Effector CD8-positive, alpha-beta T cell (primary cell): Measurements from ENCODE around the gene H6PD.
"Not testable (repeated sequence)": the region's sequence is repeated elsewhere in the genome, so short reads cannot be mapped to it uniquely, and the experiment has no call there.

Experiments
- DNase-seq: peaks from one replicate; lab custom pipeline; 2025; lab: John Stamatoyannopoulos, UW

Gene H6PD

DNA sequence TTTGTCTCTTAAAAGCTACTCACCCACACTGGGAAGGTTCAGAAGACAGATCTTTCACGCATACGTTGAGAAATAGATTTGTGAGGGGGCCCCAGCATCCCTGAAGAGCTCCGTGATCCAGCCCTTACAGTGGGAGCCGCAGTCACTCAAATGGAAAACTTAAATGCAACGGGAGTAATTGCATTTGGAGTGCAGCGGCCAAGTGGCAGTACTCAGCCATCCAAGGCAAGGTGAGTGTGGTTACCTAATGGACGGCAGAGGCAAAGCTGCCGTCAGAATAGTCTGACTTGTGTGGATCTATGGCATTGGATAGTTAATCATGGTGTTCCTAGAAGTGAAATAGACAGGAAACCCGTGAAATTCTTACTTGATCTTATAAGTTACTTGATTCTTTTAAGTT is 63.3 kb downstream of the H6PD start:
- no peak for DNase-seq

DNA sequence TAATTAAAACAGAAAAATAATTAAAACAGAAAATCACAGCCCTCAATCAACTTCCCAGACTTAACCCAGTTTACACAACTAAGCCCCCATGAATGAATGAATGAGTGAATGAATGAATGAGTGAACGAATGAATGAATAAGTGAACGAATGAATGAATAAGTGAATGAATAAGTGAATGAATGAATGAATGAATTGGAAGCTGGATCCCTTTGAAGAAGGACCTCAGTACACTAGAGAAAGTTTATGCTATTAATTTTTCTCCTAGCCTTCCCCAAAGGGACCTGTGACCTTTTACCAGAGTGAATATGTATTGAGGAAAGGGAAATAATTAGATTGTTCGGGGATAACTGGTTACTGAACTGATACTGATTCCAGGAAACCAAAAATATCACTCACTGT is 63.7 kb downstream of the H6PD start:
- DNase-seq = no peak

DNA sequence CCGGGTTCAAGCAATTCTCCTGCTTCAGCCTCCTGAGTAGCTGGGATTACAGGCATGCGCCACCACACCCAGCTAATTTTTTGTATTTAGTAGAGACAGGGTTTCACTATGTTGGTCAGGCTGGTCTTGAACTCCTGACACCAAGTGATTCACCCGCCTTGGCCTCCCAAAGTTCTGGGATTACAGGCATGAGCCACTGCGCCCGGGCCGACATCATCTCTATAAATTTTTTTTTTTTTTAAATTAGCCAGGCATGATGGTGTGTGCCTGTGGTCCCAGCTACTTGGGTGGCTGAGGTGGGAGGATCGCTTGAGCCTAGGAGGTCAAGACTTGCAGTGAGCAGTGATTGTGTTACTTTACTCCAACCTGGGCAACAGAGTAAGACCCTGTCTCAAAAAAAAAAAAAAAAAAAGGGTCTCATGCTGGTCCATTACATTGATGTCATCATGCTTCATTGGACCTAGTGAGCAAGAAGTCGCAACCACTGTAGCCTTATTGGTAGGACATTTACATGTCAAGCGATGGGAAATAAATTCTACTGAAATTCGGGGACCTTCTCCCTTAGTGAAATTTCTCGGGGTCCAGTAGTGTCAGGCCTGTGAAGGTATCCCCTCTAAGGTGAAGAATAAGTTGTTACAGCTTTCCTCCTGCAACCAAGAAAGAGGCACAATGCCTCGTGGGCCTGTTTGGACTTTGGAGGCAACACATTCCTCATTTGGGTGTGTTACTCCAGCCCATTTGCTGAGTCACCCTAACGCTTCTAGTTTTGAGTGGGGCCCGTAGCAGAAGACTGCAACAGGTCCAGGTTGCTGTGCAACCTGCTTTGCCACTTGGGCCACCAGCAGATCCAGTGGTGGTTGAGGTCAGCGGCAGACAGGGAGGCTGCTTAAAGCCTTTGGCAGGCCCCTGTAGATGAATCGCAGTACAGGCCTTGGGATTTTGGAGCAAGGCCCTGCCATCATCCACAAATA is 65.3 kb downstream of the H6PD start:
- DNase-seq = not testable (repeated sequence)

DNA sequence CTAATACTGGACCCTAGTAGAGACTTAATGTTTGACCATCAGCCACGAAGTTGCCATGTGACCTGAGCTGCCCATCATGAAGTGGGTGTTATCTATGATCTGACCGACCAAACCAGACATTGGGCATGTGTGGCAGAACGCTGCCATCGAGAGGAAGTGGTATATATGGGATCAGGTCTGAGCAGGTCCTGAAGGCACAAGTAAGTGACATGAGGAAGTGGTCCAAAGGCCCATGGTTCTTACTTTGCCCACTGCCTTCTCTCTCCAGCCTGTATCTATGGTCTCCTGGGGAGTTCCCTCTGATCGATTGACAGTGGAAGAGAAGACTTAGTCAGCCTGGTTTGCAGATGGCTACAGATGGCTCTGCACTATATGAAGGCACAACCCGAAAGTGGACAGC is 66.0 kb downstream of the H6PD start:
- no peak for DNase-seq

DNA sequence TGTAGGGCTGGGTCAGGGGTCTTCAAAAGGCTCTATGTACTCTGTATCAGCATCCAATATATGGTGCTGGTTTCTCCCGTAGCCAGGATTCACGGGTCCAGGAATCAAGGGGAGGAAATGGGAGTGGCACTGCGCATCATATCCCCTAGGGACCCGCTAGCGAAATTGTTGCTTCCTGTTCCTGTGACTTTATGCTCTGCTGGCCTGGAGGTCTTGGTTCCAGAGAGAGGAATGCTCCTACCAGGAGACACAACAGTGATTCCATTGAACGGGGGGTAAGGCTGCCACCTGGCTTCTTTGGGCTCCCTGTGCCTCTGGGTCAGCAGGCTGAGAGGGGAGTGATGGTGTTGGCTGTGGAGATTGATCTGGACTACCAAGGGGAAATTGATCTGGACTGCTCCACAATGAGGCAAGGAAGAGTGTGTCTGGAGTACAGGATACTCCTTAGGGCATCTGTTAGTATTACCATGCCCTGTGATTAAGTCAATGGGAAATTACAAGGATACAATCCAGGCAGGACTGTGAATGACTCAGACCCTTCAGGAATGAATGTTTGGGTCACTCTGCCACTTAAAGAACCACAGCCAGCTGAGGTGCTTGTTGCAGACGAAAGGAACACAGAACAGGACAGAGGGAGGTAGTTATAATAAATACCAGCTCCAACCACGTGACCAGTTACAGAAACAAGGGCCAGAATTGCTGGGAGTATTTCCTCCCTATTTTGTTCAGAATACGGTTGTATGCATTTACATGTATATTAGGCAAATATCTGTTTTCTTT is 68.4 kb downstream of the H6PD start:
- DNase-seq = no peak

DNA sequence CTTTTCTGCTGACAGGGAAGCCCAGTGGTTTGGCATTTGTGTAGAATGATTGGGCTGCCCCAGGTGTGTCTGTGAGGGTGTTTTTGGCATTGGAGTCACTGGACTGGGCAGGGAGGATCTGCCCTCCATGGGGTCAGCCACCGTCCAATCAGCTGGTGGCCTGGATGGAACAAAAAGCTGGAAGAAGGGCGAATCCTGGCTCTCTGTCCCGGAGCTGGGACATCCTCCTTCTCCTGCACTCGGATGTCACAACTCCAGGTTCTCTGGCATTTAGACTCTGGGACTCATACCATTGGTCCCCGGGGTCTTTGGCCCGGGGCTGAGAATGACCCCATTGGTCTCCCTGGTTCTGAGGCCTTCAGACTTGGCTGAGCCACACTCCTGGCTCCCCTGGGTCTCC is 69.3 kb downstream of the H6PD start:
- no peak for DNase-seq

DNA sequence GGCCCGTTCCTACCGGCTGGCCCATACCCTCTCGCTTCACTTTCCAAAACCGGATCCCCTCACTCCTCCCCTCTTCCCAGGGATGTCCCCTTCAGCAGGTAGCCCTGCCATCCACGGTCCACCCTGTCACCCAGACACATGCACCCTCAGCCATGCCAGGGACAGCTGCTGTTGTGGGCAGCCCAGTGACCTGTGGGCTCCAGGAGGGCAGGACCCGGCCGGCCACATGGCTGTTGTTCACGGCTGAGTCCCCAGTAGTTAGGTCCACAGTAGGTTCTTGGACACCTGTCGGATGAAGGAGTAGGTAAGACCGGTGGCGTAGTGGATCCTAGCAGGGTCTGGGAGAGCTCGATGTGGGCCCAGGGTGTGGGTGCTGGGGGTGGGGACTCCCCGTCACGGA is 70.6 kb downstream of the H6PD start:
- no peak for DNase-seq

DNA sequence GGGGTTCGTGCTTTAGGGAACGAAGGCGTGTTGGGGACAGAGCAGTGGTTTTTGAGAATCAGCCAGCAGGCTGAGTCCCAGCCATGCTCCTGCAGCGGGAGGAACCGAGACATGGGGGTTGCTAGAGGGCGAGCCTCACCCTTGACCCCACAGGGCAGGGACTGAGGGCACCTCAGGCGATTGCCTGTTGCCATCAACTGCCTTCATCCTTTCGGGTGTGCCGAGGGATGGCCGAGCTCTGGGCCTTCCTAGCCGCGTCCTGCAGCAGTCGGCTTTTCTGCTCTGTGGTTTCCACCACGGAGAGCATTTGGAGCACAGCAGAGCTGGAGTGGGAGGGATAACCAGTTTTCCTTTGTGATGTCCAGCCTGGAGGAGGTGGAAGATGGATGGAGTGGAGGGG is 71.4 kb downstream of the H6PD start:
- no peak for DNase-seq

DNA sequence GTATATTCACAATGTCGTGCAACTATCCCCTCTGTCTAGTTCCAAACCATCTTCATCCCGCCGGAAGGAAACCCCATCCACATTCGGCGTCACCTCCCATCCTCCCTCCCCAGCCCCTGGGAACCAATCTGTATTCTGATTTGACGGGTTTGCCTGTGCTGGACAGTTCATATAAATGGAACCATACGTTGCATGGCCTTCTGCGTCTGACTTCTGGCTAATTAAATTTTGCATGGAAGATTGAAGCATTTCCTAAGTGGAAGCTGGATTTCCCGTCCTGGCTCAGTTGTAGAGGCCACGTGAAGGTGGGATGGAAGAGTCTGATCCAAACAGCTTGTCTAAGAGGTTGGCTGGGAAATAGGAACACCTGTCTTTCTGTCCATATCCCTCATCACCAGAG is 72.7 kb downstream of the H6PD start:
- no peak for DNase-seq

DNA sequence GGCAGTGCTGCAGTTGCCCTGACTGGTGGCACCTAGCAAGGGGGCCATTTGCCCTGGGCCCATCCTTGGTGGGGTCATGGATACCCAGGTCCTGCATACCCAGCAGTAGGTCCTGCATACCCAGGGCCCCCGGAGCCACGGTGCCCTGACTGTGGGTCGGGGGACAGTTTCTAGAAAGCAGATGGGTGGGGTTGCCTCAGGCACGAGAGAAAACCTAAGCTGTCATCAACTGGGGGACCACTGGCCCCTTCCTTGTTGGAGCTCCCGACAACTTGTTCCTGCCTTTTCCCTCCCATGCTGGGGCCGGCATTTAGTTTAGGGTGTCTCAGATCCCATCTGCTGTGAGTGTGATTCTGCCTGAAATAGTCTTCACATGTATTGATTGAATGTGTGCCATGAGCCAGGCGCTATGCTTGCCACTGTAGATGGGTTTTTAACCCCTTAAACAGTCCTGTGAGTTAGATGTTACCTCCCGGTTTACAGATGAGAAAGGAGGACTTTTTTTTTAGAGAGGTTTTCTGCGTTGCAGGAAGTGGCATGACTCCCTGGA is 73.7 kb downstream of the H6PD start:
- no peak for DNase-seq

DNA sequence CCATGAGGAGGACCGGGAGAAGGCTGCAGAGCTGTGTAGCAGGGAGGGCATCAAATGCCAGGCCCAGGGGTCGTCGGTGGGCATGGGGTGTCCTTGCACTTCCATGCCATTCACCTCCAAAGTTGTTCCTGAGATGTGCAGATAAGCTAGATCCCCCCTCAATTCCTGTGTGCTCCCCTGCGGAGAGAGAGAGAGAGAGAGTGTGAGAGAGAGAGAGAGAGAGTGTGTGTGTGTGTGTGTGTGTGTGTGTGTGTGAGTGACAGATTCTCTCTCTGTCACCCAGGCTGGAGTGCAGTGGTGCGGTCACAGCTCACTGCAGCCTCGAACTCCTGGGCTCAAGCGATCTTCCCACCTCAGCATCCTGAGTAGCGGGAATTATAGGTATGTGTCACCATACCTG is 74.5 kb downstream of the H6PD start:
- no peak for DNase-seq

DNA sequence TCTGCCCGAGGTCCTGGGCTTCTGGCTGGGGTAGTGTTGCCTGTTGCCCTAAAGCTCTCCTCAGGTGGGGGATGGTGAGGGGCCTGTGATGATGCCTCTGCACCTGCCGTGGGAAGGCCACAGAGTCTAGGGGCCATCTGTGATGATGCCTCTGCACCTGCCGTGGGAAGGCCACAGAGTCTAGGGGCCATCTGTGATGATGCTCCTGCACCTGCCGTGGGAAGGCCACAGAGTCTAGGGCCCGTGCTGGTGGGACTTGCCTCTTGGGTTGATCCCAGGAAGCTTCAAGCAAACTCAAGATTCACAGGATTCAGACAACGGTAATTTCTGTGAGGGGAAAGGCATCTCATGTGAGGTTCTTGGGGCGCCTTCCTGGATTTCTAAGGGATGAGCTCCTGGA is 75.4 kb downstream of the H6PD start:
- no peak for DNase-seq

DNA sequence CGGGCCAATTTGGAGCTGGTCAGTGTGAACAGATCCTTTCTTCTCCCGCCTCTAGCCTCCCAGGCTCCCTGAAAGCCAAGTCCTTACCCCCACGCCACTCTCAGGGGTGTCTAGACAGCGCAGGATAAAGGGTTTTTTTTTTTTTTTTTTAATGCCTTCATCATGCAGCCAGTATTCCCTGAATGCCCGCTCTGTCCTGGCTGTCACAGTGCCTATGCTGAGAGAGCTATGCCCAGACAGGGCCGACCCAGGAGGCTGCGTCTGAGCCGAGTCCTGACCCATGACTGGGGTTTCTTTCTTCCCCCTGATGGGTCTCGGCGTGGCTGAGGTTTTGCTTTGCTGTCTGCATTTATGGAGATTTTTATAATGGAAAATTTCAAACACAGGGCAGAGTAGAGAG is 76.5 kb downstream of the H6PD start:
- DNase-seq = no peak

DNA sequence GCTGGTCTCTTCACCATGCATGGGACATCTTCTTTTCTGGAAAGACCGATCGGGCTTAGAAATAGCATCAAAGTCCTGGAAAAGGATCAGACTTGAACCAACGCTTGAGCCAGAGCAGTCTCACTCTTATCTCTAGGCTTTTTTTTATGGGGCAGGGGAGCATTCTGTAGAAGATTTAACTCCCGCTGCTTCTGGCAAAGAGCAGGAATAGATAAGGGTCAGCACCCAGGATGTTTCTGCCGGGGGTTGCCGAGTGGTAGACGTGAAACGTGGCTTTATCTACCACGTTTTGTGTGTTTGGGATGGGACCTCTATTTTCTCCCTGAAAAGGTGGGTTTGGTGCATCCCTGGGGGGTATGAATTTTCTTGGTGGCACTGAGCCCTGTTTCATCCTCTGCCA is 76.9 kb downstream of the H6PD start:
- no peak for DNase-seq

DNA sequence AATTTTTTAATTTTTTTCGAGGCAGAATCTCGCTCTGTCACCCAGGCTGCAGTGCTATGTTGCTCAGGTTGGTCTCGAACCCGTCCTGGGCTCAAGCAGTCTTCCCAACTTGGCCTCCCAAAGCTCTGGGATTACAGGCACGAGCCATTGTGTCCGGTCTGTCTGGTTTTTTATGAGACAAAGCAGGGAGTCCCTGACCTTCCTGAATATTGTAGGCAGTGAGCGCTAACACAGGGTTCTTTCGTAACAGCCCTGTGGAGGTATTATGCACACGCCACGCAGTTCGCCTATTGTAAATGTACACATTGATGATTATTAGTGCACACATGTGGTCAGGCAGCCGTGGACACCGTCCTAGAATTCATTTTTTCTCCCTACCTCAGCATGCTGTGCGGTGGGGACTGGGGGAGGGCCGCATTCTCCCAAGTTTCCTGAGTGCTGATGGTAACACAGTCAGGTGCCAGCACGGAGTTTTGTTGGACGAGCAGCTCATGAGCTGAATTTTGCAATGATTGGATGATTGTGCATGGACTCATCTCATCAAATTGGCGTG is 77.7 kb downstream of the H6PD start:
- no peak for DNase-seq

DNA sequence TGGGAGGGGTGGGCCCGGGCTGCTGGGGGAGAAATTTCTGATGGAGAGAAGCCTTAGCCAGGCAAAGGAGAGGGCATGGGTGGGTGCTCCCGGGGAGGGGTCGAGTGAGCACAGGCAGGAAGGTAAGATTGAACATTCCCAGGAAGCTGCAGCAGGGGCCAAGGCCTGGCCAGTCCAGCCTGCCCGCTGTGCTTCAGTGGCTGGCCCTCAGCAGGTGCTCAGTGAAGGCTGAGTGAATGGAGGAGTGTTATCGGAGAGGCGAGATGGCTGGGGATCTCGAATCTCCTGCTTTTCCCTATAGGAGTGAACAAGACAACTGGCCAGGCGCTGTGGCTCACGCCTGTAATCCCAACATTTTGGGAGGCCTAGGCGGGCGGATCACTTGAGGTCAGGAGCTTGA is 79.0 kb downstream of the H6PD start:
- DNase-seq = no peak

DNA sequence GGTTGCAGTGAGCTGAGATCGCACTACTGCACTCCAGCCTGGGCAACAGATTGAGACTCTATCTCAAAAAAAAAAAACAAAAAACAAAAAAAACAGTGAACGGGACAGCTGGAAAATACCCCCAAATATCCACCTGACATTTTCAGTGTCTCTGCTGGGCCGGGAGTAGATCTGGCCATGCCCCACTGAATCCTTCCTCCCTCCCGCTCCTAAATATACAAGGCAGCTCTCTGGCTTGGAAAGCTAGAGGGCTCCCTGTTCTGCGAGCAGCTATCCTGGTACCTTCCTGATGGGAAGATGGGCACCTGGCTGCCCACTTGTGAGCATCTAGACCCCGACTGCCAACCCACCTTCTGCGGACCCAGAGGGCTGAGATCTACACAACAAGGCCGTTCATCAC is 79.5 kb downstream of the H6PD start:
- no peak for DNase-seq

DNA sequence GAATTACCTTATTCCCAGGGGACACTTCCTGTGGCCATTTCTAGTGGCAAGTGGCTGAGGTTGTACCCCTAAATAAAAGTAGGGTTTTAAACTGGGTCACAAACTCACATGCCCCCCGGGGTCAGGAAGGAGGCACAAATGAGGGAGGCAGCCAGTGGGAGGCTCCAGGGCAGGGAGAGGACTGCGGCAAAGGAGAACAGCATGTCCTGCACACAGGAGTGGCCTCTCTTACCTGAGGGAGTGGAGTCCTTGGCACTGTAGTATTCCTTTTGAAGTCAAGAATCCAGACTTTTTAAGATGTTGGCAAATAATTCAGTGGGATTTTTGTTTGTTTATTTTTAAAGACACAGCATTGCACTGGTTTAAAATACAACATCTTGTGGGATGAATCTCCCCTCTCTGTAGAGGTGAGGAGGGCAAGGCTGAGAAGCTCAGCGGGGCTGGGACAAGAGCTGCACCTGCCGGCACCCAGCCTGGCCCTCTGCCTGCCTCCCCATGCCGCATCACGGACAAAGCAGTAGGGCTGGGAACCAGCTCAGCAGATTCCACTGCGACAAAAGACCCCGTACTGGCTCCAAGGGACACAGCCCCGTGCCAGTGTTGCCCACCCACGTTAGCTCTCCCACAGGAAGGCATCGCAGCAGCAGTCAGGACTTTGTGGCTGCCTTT is 80.3 kb downstream of the H6PD start:
- no peak for DNase-seq

DNA sequence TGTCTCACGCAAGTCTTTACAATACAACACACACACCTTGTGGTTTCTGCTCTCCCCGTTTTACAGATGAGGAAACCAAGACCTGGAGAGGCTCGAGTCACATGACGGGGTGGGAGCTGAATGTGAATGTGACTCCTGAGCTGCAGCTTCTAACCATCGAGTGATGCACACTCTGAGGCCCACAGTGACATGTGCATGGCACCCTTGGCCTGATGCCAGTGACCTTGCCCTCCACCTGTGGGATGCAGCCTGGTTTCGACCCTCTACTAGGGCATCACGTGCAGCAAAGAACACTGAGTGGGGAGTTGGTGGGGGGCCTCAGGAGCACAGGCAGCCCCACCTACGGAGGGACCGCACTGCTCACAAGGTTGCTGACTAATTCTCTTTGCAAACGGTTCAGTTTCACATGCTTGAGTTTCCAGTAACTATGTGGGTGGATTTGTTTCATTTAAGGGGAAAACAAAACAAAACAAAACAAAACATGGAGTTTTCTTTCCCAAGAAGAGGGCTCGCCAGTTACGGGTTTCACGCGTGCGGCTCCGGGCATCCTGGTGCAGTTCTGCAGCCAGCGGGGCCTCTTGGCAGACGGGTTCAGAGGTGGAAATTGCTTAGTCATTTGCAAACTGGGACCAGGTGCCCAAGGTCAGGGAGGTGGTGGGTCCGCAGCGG is 81.0 kb downstream of the H6PD start:
- DNase-seq = no peak

DNA sequence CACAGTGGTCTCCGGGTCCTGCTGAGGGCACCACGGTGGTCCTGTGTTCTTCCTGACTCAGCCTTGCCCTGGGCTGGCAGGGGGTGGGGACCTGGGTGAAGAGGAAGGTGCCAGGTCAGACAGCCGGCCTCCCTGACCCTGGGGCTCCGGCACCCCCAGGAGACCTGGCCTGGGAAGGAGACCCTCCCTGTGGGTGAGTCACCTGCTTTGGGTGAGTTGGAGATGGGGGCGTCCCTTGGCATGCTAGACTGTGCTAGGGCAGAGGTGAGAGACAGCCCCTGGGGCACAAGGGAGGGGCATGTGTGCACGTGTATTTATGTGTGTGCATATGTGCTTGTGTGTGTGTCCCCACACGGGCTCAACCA is 81.5 kb downstream of the H6PD start:
- DNase-seq = no peak

DNA sequence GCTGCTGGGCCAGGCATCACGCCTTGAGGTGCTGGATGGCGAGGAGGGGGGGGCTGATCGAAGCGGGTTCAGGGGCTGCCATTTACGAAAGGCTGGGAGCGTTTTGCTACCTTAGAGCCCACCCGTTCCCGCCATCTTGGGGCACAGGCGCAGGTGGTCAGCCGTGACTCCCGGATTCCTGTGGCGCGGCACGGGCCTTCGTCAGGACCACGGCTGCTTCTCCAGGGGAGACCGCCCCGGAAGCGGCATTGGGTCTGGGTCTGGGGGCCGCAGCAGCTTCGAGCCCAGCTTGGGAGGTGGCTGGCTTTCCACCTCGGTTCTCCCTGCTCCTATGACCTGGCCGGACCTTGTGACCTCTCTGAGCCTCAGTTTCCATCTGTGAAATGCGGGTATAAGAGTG is 81.9 kb downstream of the H6PD start:
- no peak for DNase-seq

DNA sequence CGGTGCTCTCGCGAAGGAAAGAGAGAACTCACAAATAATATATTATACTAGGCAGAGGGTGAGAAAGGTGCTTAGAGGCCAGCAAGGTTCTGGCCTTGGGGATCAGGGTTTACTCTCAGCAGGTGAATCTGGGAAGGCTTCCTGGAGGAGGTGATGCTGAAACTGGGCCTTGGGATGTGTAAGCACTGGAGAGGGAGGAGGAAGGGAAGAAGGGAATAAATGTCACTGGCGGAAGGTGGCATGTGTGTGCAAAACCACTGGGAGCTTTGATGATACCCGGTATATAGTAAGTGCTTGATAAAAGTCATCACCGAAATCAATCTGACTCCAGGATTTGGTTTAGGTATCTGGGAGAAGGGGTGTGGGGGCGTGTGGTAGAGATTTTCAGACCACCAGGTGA is 82.5 kb downstream of the H6PD start:
- no peak for DNase-seq
